Right forelimb (tissue), 1 donor: Measurements from ENCODE around the gene EEF1AKMT1.

Experiments
- DNase-seq: peaks from one replicate; pipeline ENCODE4 v3.0.0-alpha.2; 2018

The EEF1AKMT1 gene

GRCh38 chr13:20717581-20718542 is 55.9 kb downstream of the EEF1AKMT1 start:
- no peak for DNase-seq

DNA sequence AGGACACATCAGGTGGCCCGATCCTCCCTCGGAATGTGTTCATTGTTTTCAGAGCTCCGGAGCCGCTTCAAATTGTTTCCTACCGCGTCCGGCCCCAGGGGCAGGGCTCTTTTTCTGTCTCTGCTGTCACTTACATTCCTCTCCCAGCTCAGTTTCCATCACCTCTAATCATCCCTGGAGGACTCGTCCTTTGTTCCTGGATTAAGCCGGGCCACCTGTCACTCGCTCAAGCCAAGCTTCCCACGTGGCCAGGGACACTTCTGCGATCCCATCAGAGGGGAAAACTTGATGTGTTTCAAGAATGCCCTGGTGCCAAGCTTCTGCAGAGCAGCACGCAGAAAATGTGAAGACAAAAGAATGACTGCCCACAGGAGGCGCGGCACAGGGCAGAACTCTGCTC is 56.8 kb downstream of the EEF1AKMT1 start:
- DNase-seq = no peak

GRCh38 chr13:20715330-20715712 is 58.4 kb downstream of the EEF1AKMT1 start:
- DNase-seq = no peak

- DNase-seq = peak; percentile 94
Observed at GRCh38 chr13:20714563-20715329, 59.0 kb downstream of the EEF1AKMT1 start.

GRCh38 chr13:20714161-20714560 is 59.6 kb downstream of the EEF1AKMT1 start:
- no peak for DNase-seq

- no peak for DNase-seq
Observed at GRCh38 chr13:20713751-20714150, 60.0 kb downstream of the EEF1AKMT1 start.

- no peak for DNase-seq
Observed at GRCh38 chr13:20713014-20713376, 60.8 kb downstream of the EEF1AKMT1 start.

GRCh38 chr13:20711301-20712044 is 62.3 kb downstream of the EEF1AKMT1 start:
- no peak for DNase-seq

- no peak for DNase-seq
Observed at GRCh38 chr13:20709782-20710181, 64.0 kb downstream of the EEF1AKMT1 start.

- no peak for DNase-seq
Observed at GRCh38 chr13:20709369-20709768, 64.4 kb downstream of the EEF1AKMT1 start.

DNA sequence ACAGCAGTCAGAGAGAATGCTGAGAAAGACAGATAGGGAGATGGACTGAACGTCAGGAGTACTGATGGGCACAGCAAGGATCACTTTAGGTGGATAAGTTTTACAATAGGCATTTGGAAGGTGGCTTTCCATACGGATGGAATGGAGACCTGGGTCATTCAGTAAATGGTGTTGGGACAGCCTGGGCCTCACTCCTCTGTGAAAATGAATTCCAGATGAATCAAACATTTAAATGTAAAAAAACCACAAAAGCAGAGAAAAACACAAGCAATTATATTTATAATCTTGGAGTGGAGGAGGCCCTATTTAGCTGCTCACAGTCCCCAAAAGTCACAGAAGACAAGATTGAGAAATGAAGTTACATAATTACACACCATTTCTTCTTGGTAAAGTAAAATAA is 65.5 kb downstream of the EEF1AKMT1 start:
- no peak for DNase-seq

- no peak for DNase-seq
Observed at GRCh38 chr13:20706661-20707060, 67.1 kb downstream of the EEF1AKMT1 start.

- no peak for DNase-seq
Observed at GRCh38 chr13:20704459-20705069, 69.2 kb downstream of the EEF1AKMT1 start.

GRCh38 chr13:20703780-20704458 is 69.8 kb downstream of the EEF1AKMT1 start:
- peak; percentile 88 for DNase-seq

- DNase-seq = peak; percentile 81
Observed at GRCh38 chr13:20702915-20703779, 70.6 kb downstream of the EEF1AKMT1 start, which contains the start of gene IL17D. Gene IL17D (plus strand): TSS chr13:20703699. CDS start chr13:20704002, 303 bp downstream.

DNA sequence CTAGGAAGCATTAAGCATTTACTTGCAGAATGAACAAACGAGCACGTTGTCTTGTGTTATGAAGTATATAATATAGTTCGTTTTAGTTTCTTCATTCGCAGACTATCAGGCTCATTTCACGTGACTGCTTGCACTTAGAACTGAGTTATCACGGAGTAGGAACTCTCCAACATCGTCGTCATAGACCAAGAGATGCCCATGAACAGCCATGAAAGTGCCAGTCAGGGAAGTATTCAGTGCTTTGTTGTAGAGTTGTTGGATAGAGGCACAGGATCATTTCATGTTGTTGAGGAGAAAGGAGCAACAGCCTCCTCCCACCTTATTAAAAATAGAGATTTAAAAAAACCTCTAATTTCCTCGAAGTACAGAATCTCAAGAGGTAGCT is 71.2 kb downstream of the EEF1AKMT1 start:
- no peak for DNase-seq

DNA sequence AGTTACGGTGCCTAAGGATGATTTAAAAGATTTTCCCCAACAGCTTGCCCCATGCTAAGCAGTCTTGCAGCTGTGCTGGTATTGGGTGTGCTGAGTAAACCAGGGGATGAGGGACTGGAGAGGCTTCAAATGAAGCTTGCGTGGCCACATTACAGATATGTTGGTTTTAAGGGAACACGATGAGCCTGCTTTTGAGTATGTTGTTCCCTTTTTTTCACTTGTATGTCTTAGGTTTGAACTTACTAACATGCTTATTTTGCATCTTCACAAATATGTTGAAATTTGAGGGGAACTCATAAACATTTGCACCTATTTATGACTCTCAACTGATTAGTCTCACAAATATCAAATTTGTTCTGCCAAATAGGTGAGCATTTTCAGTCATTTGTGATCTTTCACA is 72.3 kb downstream of the EEF1AKMT1 start:
- no peak for DNase-seq

DNA sequence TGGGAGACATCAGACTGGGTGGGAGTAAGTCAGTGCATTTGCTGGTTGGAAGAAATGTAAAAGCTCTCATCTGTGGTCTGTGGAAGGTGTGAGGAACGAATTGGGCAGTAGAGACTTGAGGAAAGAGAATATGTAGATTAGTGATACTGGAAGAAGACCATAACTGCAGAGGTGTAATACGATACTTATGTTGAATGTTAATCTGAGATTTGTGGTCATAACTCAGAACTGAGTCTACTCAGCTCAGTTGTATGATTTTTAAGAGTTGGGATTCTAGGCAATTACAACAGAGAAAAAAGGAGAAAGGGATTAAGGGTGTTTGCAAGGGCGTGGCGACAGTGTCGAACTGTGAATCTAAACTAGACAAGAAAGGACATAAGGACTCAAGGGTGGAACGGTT is 73.5 kb downstream of the EEF1AKMT1 start:
- no peak for DNase-seq

DNA sequence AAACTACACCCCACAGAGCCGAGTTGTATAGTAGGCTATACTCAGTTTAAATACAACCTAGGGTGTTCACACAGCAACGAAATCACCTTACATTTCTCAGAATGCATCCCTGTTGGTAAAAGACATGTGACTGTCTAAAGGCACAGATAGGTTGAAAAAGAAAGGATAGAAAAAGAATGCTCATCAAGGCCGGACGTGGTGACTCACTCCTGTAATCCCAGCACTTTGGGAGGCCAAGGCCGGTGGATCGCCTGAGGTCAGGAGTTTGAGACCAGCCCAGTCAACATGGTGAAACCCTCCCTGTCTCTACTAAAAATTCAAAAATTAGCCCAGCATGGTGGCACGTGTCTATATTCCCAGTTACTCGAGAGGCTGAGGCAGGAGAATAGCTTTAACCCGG is 74.0 kb downstream of the EEF1AKMT1 start:
- no peak for DNase-seq

DNA sequence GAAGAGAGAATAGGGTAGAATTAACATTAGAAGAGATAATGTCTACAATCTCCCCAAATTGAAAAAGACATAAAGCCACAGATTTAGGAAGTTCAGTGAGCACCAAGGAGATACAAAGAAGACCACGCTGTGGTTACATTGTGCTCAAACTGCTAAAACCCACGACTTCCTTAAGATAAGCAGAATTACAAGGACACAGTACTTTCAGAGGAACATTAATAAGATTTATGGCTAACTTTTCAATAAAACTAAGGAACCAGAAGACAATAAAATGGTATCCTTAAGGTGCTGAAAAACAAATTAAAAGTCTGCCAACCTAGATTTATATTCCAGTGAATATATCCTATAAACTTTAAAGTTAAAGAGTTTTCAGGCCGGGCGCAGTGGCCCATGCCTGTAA is 77.7 kb downstream of the EEF1AKMT1 start:
- DNase-seq = no peak

DNA sequence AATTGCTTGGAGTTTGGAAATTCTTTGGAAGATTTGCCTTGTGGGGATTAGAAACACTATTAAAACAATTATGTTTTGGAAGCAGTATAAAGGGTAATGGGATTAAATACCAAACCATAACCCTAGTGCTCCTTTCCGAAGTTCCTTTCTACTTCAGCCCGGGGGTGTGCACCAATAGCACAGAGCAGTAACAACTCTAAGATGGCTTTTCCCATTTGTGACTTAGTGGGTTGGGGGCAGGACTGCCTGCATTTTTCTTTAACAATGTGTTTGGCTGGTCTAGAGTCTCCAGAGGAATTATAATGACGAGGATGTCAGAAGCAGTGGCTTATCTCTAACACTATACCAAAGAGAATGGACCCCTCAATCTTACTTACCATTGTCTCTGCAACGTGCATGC is 82.1 kb downstream of the EEF1AKMT1 start:
- no peak for DNase-seq
